G401 (cell line): ENCODE results near the gene PRKD2. TPM values are rescaled to one million over a fixed set of nuclear protein-coding genes. Genes with fewer than 3 reads are reported as not detected.
"Not testable (repeated sequence)": the region's sequence is repeated elsewhere in the genome, so short reads cannot be mapped to it uniquely, and the experiment has no call there.

Source experiments
- DNase-seq: peaks from one replicate; pipeline ENCODE4 v3.0.0-alpha.2; 2015; ENCODE audit warnings: low spot score
- in situ Hi-C: cut with HindIII; loops from 2 replicates; pipeline ENCODE4 v1.10.0; 2016; ENCODE audit warnings: low sequenced_read_pairs, mixed read lengths
- total RNA-seq: library from RNA; depleted of rRNA; stranded (reverse); fragments of >200 nt; shearing (Covaris generic); gene quantifications from 2 replicates; pipeline ENCODE4 v1.2.3, GENCODE V29; 2014

Gene PRKD2
- total RNA-seq, 1 experiment from 2014 or later, result 19.9 TPM

DNA sequence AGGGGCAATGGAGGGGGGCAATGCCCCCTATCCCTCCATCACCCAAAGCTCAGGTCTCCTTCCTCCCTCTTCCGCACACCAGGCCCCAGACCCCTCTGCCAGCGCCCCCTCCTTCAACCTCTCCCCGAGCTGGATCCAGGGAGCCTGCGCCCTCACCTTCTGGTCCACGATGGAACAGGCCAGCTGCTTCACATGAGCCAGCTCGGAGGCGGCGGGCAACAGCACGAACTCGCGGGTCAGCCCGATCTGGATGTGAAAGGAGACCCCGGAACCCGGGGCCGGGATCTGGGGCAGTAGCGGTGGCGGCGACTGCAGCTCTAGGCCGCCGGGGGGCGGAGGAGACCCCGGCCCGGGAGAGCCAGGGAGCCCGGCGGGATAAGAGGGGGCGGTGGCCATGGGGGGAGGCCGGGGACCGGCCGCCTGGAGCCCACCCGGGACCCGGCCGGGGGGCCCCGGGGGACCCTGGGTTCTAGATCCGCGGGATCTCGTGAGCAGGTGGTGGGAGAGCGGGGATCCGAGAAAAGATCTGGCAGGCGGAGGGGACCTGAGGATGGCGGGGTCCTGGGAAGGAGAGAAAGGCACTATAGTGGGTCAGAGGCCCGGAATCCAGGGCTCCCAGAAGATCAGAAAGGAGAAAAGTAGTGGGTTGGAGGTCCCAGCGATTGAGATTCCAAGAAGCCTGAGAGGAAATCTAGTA is 791 bp downstream of the PRKD2 start:
- in situ Hi-C loops, result no loop called here
- no peak for DNase-seq

DNA sequence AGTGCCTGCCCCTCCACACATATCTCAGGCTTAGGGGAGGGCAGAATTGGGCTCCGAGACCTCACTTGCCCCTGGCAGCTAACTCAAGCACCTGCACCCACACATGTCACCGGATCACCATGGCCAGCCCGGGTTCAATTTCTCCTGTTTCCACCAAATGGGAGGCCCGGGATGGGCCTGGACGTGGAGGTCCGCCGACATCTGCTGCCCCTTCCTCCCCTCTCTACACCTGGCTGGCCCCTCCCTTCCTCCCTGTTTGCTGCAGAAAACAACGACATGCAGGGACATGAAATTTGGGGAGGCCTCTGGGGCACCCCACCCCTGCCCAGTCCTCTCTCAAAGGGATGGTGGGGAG is 1.3 kb downstream of the PRKD2 start:
- DNase-seq, result no peak
- in situ Hi-C loops, result no loop called here

DNA sequence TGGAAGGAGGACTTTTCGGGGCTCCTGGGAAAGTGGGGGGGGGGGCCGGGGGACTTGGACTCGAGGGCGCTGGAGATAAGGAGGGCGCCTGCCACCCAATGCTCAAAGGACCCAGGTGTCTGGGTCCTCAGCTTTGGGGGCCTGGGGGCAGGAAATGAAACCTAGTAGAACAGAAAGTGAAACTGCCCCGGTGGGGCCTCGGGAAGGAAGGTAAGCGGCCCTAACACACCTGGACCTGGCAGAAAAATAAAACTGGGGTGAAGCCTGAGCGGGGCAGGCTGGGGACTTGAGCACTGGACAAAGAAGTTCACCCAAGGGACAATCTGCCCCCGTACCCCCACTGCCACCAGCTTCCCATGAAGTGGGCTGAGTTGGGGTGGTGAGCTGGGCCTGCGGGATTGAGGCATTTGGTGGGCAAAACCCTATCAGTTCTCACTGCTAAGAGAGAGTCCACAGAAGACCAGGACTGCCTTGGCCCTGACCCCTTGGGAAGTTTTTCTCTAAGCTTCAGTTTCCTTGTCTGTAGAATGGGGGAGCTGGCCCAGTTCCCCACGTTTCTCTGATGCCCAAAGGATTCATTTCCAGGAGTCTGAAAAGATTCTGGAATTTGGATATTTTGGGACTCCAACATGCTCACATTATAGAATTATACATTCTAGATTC is 2.3 kb downstream of the PRKD2 start:
- in situ Hi-C loops, result no loop called here
- DNase-seq, result no peak

DNA sequence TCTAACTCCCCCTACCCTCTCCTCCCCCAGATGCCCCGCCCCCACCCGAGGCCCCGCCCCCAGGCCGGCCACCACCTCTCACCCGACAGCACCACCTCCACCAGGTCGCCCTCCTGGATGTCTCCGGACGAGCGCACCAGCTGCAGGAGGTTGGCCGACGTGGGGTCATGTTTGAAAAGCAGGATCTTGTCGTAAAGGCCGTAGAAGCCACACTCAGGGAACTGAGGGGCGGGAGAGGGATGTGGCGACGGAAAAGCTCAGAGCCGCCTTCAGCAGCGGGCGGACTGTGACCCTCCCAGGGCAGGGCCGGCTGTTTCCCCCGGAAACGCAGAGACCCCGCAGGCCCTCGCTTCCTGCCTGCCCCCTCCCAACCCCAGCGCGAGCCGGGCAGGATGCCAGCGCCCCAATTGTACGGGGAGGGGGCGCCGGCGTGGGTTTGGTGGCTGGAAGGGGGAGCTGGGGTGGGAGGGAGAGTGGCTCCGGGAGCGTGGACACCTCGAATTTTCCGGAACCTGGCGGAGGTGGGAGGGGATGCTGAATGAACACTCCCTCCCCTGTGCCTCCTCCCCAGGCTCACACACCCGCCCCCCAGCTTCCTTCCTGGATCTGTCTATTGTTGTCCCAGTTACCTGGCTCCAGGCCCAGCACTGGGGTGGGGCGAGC is 3.0 kb downstream of the PRKD2 start:
- DNase-seq, result peak; percentile 16
- in situ Hi-C loops, result no loop called here

DNA sequence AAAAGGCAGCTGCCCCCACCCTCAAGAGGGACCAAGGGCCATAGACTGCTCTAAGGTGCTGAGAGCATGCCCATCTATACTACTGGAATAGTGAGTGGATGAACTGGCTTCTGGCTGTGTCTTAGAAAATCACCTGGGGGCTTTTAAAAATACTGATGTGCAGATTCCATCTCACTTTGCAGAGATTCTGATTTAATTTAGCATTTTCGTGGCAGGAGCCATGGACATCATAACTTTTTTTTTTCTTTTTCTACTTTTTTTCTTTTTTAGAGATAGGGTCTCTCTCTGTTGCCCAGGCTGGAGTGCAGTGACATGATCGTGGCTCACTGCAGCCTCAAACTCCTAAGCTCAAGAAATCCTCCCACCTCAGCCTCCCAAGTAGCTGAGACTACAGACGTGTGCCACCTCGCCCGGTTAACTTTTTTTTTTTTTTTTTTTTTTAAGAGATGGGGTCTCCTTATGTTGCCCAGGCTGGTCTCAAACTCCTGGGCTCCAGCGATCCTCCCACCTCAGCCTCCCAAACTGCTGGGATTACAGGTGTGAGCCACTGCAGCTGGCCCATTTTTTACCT is 4.1 kb downstream of the PRKD2 start:
- DNase-seq, in situ Hi-C loops: not testable (repeated sequence)

DNA sequence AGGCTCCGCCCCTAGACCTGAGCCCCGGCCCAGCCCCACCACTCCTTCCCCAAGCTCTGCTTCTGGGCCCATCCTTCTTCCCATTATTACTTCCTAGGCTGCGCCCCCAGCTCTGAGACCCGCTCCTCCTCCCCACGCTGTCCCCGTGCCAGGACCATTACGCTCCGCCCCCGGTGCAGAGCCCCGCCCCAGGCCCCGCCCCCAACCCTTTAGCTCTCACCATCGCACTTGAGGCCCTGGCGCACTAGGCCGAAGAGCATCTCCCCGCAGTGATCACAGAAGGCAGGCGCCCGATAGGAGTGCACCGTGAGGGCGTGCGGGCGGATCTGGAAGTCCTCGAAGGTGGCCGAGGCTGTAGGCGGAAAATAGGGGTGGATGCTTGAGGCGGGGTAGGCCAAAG is 6.2 kb downstream of the PRKD2 start:
- no peak for DNase-seq
- in situ Hi-C loops, result no loop called here

DNA sequence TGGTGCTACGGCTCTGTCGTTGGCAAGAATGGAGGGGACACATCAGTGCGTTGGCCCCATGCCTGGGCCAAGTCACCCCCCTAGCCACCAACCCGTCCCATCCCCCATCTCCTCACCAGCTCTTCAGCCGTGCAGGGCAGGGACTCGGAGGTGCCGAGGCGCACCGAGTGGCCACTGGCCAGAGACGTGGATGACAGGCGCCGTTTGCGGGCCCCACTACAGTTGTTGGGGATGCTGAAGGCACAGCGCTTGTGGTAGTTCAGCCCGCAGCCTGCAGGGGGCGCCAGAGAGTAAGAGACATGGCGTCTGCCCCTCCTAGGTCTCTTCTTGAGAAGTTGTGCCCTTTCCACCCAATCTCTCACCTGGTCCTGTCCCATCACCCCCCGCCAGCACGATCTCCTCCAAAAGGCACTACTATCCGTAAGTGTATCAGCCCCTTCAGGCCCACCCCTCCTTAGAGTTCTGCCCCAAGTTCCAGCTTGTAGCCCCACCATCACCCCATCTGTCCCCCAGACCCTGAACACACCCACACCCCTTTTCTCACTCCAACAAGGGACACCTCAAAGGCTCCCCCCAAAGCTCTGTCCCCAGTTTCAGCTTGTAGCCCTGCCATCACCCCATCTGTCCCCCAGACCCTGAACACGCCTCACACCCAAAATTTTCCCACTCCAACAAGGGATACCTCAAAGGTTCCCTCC is 12.4 kb downstream of the PRKD2 start:
- peak; percentile 27 for DNase-seq
- in situ Hi-C loops, result no loop called here

DNA sequence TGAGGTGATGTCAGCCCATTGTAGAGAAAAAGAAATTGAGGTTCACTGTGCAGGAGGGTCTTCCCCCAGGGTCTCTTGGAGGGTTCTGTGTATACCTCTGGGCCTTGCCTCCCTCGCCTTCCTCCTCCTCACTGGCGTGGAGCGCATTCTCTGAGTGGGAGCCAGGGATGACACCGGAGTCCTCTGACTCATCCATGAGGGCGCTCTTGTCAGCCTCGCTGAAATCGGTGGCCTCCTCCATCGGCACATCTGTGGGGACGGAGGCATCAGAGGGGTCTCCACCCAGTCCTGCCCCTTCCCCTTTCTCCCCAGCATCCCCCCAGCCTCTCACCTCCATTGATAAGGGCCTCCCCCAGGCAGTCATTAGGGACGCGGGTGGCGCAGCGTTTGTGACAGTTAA is 16.2 kb downstream of the PRKD2 start:
- in situ Hi-C loops, result no loop called here

DNA sequence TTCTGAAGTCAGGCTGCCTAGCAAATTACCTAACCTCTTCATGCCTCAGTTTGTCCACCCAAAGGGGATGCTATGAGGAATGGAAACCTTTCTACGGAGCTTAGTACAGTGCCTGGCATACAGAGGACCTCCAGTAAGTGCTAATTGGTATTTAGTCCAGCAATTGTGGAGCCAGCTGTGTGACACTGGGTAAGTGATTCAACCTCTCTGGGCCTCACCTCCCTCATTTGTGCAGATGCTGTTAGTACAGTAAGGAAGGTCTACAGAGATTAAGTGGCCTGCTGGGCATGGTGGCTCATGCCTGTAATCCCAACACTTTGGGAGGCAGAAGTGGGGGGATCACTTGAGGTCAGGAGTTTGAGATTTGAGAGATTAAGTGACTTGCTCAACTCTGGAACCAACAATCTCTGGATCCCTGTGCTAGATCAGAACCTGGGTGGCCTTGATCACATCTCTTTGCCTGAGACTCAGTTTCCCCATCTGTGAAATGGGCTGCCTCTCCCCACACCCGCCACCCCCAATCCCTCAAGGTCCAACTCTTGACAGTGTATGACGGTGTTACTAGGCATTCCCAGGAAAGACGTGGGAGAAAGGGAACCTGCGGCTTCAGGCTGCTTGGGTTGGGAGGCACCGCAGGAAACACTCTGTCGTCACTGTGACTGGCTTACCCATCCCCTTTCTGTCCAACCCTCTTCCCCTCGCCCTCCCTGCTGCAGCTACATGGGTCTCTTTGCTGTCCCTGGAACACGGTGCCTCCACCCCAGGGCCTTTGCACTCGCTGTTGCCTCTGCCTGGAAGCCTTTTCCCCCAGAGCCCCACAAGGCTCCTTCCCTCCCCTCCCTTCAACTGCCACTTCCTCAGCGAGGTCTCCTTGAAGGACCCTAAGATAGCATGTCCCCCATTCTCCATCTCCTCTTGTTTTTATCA is 18.3 kb downstream of the PRKD2 start:
- in situ Hi-C loops, result loop anchor here (25.0 kb wide), 1 partner anchor 161 kb away; no protein-coding TSS in a partner anchor
- no peak for DNase-seq

More for the DNA sequence above, 16.2 kb downstream of the PRKD2 start:
- DNase-seq, result no peak

DNA sequence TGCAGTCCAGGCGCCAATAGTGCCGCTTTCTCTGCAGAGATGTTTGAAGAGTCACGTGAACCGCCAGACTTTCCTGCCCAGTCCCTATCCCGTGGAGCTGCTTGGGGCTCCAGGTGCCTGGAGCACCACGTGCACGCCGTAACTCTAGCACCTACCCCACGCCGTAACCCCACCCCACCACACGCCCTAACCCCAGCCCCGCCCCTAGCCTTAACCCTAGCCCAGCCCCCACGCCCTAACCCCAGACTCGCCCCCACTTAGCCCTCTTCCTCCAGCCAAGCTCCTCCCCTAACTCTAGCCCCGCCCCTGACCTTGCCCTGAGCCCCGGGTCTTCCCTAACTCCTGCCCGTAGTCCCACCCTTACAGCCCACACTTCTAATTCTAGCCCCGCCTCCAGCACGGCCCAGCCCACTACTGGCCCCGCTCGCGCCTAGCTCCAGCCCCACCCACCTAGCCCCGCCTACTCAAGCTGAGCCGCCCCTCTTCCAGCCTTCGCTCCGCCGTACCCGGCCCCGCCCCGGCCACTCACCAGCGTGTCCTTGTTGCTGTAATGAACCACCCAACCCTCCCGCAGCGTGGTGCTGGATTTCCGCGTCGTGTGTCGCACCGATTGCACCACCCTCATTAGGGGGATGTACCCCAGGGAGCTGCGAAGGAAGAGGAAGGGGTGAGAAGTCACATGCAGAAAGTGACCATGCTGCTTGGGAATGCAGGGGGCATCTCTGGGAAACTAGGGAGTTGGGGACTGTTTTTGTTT is 19.5 kb downstream of the PRKD2 start:
- peak; percentile 55 for DNase-seq
- in situ Hi-C loops, result loop anchor here (25.0 kb wide), 1 partner anchor 160 kb away; no protein-coding TSS in a partner anchor

DNA sequence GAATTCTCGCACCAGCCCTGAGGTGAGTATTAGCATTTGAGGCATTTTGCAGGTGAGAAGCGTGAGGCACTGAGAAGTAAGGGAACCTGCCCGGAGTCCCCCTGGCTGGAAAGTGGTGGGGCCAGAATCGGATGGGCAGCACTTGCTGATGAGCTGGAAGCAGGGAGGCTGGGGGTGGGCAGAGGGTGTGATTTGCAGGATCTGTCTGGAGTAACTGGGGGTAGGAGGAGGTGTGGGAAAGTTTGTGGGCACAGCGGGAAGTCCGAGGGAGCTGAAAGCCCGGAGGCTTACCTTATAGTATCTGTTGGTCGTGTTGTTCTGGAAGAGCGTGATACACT is 20.1 kb downstream of the PRKD2 start:
- in situ Hi-C loops, result loop anchor here (25.0 kb wide), 1 partner anchor 160 kb away; no protein-coding TSS in a partner anchor
- DNase-seq, result no peak

DNA sequence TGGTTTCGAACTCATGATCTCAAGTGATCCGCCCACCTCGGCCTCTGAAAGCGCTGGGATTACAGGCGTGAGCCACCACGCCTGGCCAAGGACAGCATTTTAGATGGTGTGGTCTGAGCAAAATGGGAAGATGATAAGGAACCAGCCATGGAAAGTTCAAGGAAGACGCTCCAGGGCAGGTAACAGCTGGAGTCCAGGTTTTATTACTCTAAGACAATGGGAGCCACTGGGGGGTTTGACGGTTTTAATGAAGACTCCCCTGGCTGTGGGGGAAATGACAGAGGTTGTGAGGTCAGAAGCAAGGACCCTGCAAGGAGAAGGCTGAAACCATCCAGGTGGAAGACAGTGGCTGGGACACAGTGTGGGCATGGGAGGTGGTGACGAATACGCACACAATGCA is 20.9 kb downstream of the PRKD2 start:
- no peak for DNase-seq
- in situ Hi-C loops, result loop anchor here (25.0 kb wide), 1 partner anchor 159 kb away; no protein-coding TSS in a partner anchor

DNA sequence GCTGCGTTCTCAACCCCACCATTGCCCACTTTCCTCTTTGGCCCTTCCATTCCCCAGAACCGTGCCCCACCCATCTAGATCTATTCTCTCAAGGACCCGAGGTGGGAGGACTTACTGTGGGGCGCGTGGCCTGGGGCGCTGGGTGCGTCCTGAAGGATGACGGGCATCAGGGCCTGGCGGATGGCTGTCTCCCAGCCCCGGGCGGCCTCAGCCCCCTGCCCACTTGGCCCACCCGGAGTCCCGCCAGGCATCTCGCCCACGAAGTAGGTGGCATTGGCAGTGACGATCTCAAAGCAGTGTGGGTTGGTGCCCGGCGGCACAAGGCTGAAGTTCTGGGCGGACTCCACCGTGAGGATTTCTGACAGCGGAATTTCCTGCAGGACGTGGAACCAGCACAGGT is 23.2 kb downstream of the PRKD2 start:
- in situ Hi-C loops, result loop anchor here (25.0 kb wide), 1 partner anchor 156 kb away; no protein-coding TSS in a partner anchor
- DNase-seq, result no peak

DNA sequence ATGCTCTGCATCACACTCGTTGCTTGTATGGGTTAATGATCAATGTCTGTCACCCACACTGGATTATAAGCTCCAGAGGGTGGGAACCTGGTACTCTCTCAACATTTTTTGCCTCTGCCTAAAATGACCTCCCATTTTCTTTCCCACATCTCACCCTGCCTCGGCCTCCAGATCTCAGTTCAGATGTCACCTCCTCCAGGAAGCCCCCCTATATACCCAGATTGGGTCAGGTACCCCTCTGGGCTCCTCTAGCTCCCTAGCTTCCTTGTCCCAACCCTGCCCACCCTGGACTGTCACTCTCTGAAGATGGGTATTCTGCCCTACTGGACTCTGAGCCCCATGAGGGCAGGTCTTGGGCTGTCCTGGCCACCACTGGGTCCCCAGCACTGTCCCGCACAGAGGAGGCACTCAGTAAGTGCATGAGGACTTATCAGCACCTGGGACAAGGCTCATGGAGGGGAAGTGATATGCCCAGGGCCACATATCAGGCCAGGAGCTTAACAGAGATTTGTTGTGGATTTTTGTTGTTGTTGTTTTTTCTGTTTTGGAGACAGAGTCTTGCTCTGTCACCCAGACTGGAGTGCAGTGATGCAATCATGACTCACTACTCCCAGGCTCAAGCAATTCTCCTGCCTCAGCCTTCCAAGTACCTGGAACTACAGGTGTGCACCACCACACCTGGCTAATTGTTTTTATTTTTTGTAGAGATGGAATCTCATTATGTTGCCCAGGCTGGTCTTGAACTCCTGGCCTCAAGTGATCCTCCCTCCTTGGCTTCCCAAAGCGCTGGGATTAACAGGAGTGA is 23.8 kb downstream of the PRKD2 start:
- in situ Hi-C loops, result loop anchor here (25.0 kb wide), 1 partner anchor 156 kb away; no protein-coding TSS in a partner anchor
- DNase-seq, result no peak

DNA sequence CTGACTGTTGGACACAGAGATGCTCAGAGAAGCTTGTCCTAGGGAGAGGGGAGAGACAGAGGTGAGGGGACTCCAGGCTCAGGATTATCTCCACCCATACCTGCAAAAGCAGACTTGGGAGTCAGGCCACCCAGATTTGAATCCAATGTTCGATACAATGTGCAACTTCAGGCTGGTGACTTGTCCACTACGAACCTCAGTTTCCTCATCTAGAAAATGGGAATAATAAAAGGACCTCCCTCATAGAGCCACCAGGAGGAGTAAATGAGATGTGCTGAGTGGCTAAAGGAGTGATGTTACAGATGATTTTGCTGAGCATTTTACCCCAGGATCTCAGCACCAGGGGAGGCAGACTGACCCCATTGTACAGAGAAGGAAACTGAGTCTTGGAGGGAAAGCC is 25.0 kb downstream of the PRKD2 start:
- in situ Hi-C loops, result loop anchor here (25.0 kb wide), 1 partner anchor 155 kb away; no protein-coding TSS in a partner anchor
- no peak for DNase-seq

DNA sequence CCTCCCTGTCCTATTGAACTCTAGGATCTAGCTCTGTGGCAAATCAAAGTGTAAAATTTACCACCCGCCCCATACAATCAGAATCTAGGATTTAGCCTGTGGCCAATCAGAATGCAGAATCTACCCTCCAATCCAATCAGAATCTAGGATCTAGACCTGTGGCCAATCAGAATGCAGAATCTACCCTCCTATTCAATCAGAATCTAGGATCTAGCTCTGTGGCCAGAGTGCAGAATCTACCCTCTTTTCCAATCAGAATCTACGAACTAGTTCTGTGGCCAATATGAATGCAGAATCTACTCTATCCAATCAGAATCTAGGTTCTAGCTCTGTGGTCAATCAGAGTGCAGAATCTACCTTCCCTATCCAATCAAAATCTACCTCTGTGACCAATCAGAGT is 25.8 kb downstream of the PRKD2 start:
- DNase-seq, result no peak
- in situ Hi-C loops, result loop anchor here (25.0 kb wide), 1 partner anchor 154 kb away; no protein-coding TSS in a partner anchor

DNA sequence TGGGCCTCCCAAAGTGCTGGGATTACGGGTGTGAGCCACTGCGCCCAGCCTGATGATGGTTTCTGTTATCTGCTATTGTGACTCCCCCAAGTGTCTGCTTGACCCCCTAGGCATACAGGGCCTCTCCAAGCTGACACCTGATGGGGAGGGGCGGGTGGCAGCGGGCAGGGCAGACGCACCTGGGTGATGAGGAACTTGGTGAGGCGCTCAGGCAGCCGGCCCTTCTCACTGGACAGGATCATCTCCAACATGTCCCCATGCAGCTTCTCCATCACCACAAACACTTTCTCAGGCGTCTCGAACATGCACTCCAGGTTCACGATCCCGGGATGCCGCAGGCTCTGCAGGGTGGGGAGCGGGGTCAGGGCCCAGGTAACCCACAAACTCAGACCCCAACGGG is 27.6 kb downstream of the PRKD2 start:
- DNase-seq, result no peak
- in situ Hi-C loops, result loop anchor here (25.0 kb wide), 1 partner anchor 152 kb away; no protein-coding TSS in a partner anchor
